HG03175 (cell line): ENCODE data around the gene MOBP.

ENCODE experiments used
- ATAC-seq: cut with Tn5 transposase; IDR thresholded peaks from one replicate; pipeline ENCODE4 v1.9.1; 2021; ENCODE audit warnings: mild to moderate bottlenecking, moderate library complexity; ENCODE audit not compliant: unreplicated experiment

MOBP gene

GRCh38 chr3:39491733-39492350, 24.4 kb downstream of the MOBP start:
- no peak for ATAC-seq

GRCh38 chr3:39494781-39495180, 27.3 kb downstream of the MOBP start:
- ATAC-seq, result no peak

- no peak for ATAC-seq
Observed at GRCh38 chr3:39497753-39498152, 30.3 kb downstream of the MOBP start.

GRCh38 chr3:39499651-39500273, 32.3 kb downstream of the MOBP start:
- ATAC-seq, result no peak

- no peak for ATAC-seq
Observed at GRCh38 chr3:39501059-39501458, 33.6 kb downstream of the MOBP start.

GRCh38 chr3:39501968-39502837, 34.7 kb downstream of the MOBP start:
- ATAC-seq, result no peak

- no peak for ATAC-seq
Observed at GRCh38 chr3:39502838-39503145, 35.3 kb downstream of the MOBP start.

GRCh38 chr3:39505866-39506742, 38.6 kb downstream of the MOBP start:
- ATAC-seq, result no peak

- ATAC-seq, result no peak
Observed at GRCh38 chr3:39506863-39507262, 39.4 kb downstream of the MOBP start.

GRCh38 chr3:39513791-39514369, 46.4 kb downstream of the MOBP start:
- no peak for ATAC-seq

GRCh38 chr3:39515681-39516441, 48.4 kb downstream of the MOBP start:
- ATAC-seq, result no peak

- no peak for ATAC-seq
Observed at GRCh38 chr3:39519103-39519502, 51.6 kb downstream of the MOBP start.

GRCh38 chr3:39519554-39520288, 52.2 kb downstream of the MOBP start:
- ATAC-seq, result no peak

- no peak for ATAC-seq
Observed at GRCh38 chr3:39521456-39521855, 54.0 kb downstream of the MOBP start.

- ATAC-seq, result no peak
Observed at GRCh38 chr3:39524107-39524506, 56.6 kb downstream of the MOBP start.

GRCh38 chr3:39528844-39529243, 61.4 kb downstream of the MOBP start:
- no peak for ATAC-seq

GRCh38 chr3:39529577-39529976, 62.1 kb downstream of the MOBP start:
- ATAC-seq, result no peak

GRCh38 chr3:39531066-39531465, 63.6 kb downstream of the MOBP start:
- ATAC-seq, result no peak

GRCh38 chr3:39531665-39532064, 64.2 kb downstream of the MOBP start:
- ATAC-seq, result no peak
